Left ventricle myocardium inferior (tissue), 1 donor: ENCODE results near the gene RSAD2. TPM values are rescaled to one million over a fixed set of nuclear protein-coding genes. Genes with fewer than 3 reads are reported as not detected.

Source experiments
- DNase-seq: peaks from one replicate; pipeline ENCODE4 v3.0.0-alpha.2; 2020
- H3K27ac ChIP-seq: fragments of 200-600 bp; replicated peaks from 2 replicates; pipeline ENCODE4 v1.8.0; 2021
- H3K27me3 ChIP-seq: fragments of 200-600 bp; 2 replicates; pipeline ENCODE4 v1.8.0; 2021; ENCODE audit warnings: low read depth
- H3K36me3 ChIP-seq: fragments of 200-600 bp; 2 replicates; pipeline ENCODE4 v1.8.0; 2021
- H3K4me1 ChIP-seq: fragments of 200-600 bp; 2 replicates; pipeline ENCODE4 v1.8.0; 2021
- H3K4me3 ChIP-seq: fragments of 200-600 bp; 2 replicates; pipeline ENCODE4 v1.8.0; 2021; ENCODE audit warnings: mild to moderate bottlenecking, moderate library complexity
- H3K9me3 ChIP-seq: fragments of 200-600 bp; replicated peaks from 2 replicates; pipeline ENCODE4 v1.8.0; 2021
- intact Hi-C: fragments of 100-400 bp; cut with micrococcal nuclease; formaldehyde crosslinking; loops from one replicate; pipeline ENCODE4 v1.11.0; 2022
- total RNA-seq: library from RNA; stranded (reverse); fragmentation: NEBNext Ultra II Directional; extraction: Animal tissue kit (Norgen Biotek cat#: 25700); gene quantifications from one replicate; pipeline ENCODE4 v1.2.1, GENCODE V29; 2021
- TF ChIP-seq, protein P1 (sequence below): fragments of 200-600 bp; IDR thresholded peaks from 2 replicates; pipeline ENCODE4 v1.8.0; 2021; ENCODE audit warnings: antibody characterized with exemption, mild to moderate bottlenecking, borderline replicate concordance
- donor health status: DM: no; HTN: yes; CAD: no; lungs with severe emphysema.

Gene RSAD2
- total RNA-seq, 1 donor from 2014 or later: 2.4 TPM

DNA sequence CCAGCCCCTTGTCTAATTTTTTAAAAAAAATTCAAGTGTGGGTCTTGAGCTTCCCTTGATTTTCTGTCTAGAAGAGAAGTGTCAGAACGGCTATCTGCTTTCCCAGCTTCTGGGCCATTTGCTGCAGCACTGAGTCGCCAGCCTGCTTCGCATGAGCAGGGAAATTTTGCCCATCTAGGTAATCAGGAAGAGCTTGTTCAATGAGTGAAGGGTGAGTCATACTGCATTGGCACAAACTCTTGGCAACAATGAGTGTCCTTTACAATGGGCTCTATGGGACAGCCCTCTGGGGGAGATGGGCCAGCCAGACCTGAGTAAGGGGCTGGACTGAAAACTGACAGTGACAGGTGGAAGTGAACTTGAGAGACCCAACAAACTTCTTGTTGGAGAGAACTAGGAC is 37.3 kb downstream of the RSAD2 start:
- TF ChIP-seq, protein P1, sequence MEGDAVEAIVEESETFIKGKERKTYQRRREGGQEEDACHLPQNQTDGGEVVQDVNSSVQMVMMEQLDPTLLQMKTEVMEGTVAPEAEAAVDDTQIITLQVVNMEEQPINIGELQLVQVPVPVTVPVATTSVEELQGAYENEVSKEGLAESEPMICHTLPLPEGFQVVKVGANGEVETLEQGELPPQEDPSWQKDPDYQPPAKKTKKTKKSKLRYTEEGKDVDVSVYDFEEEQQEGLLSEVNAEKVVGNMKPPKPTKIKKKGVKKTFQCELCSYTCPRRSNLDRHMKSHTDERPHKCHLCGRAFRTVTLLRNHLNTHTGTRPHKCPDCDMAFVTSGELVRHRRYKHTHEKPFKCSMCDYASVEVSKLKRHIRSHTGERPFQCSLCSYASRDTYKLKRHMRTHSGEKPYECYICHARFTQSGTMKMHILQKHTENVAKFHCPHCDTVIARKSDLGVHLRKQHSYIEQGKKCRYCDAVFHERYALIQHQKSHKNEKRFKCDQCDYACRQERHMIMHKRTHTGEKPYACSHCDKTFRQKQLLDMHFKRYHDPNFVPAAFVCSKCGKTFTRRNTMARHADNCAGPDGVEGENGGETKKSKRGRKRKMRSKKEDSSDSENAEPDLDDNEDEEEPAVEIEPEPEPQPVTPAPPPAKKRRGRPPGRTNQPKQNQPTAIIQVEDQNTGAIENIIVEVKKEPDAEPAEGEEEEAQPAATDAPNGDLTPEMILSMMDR: no peak
- intact Hi-C loops: loop anchor here (5.0 kb wide), 1 partner anchor 112 kb away; no protein-coding TSS in a partner anchor
- no peak for DNase-seq
- peaks cover 24% of the 10 kb centered on the region for H3K4me1 ChIP-seq
- no peak overlapping the region for H3K27ac ChIP-seq
- H3K36me3 ChIP-seq: no peaks in the 10 kb centered on the region
- no peaks in the 10 kb centered on the region for H3K9me3 ChIP-seq
- no peak overlapping the region for H3K4me3 ChIP-seq
- H3K27me3 ChIP-seq: no peaks in the 10 kb centered on the region

DNA sequence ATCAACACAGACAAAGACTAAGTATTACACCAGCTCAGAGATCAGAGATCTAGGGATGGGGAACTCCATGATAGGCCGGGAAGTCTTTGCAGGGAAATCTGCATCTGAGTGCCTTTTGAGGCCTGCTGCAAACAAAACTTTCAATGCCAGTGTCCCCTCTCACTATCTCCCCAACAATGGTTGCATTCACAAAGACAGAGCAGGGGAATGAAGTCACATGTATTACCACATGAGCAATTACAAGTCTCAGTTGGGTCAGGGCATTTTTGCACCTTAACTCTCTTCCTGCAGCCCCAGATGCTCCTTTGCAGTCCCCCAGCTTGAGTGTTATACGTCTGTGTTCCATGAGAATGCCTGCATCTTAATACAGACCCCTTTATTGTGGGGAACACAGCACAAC is 37.8 kb downstream of the RSAD2 start:
- no peaks in the 10 kb centered on the region for H3K9me3 ChIP-seq
- no peaks in the 10 kb centered on the region for H3K27me3 ChIP-seq
- intact Hi-C loops: loop anchor here (5.0 kb wide), 1 partner anchor 112 kb away; no protein-coding TSS in a partner anchor
- TF ChIP-seq, protein P1: no peak
- no peak for DNase-seq
- no peak overlapping the region for H3K27ac ChIP-seq
- H3K36me3 ChIP-seq: no peaks in the 10 kb centered on the region
- peaks cover 29% of the 10 kb centered on the region for H3K4me1 ChIP-seq
- no peak overlapping the region for H3K4me3 ChIP-seq

DNA sequence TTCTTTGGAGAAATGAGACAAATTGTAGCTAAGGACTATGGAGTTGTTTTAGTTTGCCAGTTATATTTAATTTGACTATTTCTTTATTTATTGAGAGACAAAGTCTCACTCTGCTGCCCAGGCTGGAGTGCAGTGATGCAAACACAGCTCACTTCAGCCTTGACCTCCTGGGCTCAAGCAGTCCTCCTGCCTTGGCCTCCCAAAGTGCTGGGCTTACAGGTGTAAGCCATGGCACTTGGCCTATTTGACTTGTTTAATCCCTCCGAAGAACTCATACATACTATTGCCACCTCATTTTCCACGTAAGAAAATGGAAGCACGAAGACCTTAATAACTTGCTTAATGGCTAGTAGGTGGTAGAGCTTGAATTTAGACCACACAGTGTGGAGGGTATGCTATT is 38.6 kb downstream of the RSAD2 start:
- Histone ChIP-seq H3K9me3 (no peaks in the 10 kb centered on the region), H3K36me3 (no peaks in the 10 kb centered on the region), H3K4me1 (peaks cover 38% of the 10 kb centered on the region), H3K27me3 (no peaks in the 10 kb centered on the region), H3K27ac (no peak overlapping the region), H3K4me3 (no peak overlapping the region)
- intact Hi-C loops: loop anchor here (5.0 kb wide), 1 partner anchor 111 kb away; no protein-coding TSS in a partner anchor
- DNase-seq: no peak
- TF ChIP-seq, protein P1: no peak

DNA sequence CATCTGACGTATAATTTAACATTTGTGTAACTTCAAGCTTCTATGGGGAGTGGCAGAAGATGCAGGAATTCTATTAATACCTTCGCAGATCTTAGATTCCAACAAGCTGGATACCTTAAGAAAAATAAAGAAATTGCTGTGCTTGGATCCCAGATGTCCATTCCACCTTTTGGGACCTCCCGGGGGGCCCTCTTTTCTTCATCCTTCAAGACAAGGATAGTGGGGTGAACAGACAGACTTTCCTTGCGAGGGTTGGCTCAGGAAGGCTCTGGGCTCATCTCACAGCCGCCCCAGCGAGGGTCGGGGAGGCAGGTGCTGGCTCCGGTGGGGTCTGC is 39.1 kb downstream of the RSAD2 start:
- Histone ChIP-seq H3K9me3 (no peaks in the 10 kb centered on the region), H3K4me3 (peak overlapping the region; percentile 91), H3K27ac (peak overlapping the region; percentile 85), H3K4me1 (peaks cover 42% of the 10 kb centered on the region), H3K27me3 (no peaks in the 10 kb centered on the region), H3K36me3 (no peaks in the 10 kb centered on the region)
- intact Hi-C loops: loop anchor here (5.0 kb wide), 1 partner anchor 111 kb away; no protein-coding TSS in a partner anchor
- TF ChIP-seq, protein P1: no peak
- no peak for DNase-seq

DNA sequence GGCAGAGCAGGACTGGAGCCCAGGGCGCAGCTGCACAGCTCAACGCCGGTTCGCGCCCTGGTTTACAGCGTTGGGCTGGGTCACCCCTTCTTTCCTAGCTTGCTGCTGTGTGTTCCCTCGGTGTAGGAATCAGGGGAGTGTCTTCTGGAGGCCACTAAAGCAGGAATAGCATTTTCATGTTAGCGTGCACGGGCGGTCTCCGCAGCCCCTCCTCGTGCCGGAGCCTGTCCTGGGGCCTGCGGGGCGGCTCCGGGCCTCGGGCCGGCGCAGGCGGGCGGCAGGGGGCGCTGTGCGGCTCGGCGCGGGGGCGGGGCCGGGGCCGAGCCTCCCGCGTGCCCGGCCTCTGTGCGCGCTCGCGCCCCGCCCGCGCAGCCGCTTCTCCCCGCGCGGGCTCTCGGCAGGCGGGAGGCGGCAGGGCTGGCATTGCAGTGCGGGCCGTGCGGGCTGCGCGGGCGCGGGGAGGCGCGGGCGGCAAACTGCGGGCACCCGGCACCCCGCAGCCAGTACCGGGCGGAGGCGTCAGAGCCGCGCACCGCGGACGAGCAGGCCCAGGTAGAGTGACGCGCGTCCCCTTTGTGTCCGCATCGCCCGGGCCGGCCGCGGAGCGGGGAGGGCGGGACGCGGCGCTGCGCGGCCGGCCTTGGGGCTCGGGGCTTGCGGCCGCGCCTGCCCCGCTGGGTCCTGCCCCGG is 39.6 kb downstream of the RSAD2 start, which contains the start of gene RNF144A:
Gene RNF144A, plus strand, starts transcription at position 342 of the 690 bp plus-strand sequence. CDS start 79,515 bp downstream, outside the sequence.
- peak within 1 kb of the TSS; percentile 85 for H3K27ac ChIP-seq
- peak within 1 kb of the TSS; percentile 91 for H3K4me3 ChIP-seq
- peaks cover 47% of the 10 kb centered on the region for H3K4me1 ChIP-seq
- no peaks in the 10 kb centered on the region for H3K36me3 ChIP-seq
- no peaks in the 10 kb centered on the region for H3K27me3 ChIP-seq
- intact Hi-C loops: loop anchor here (5.0 kb wide), 1 partner anchor 110 kb away; no protein-coding TSS in a partner anchor
- peak; percentile 71 for DNase-seq
- TF ChIP-seq, protein P1: peak; percentile 63
- no peaks in the 10 kb centered on the region for H3K9me3 ChIP-seq
